Measurements from ENCODE around the gene STX19. TPM values are rescaled to one million over a fixed set of nuclear protein-coding genes. Genes with fewer than 3 reads are reported as not detected.

STX19 gene
- total RNA-seq, 2 experiments from 2014 or later, result not detected

DNA sequence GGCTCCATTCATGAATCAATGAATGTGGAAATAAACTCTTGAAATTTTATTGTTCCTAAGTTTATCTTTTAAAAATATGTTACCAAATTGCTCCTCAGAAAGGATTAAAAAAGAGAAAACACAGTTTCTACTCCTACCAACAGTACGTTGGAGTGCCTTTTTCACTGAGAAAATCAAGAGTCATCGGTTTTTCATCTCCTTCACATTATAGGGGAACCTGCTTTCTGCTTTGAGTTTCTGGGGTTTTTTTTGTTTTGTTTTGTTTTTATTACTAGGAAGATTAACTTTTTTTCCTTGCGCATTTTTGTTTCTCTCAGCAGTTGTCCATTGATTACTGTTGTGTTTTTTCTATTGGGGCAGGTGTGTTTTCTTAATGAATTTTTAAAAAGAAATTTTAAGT, 45.0 kb downstream of the STX19 start:
- Histone ChIP-seq H3K36me3 (ENCODE audit: insufficient read depth, low read length) (no peaks in the 10 kb centered on the region), H3K79me2 (ENCODE audit: insufficient read depth, low read depth, low read length) (peaks cover 33% of the 10 kb centered on the region; the same call in 1 of the 2 replicates), H3K4me1 (ENCODE audit: insufficient read depth, low read length, poor library complexity, severe bottlenecking) (peaks cover 6% of the 10 kb centered on the region), H3K9me2 (ENCODE audit: insufficient read depth, low read length) (no peaks in the 10 kb centered on the region), H3K4me2 (ENCODE audit: low read length) (no peak overlapping the region), H3K4me3 (ENCODE audit: low read depth, low read length, poor library complexity, severe bottlenecking) (no peak overlapping the region), H2AFZ (ENCODE audit: low read length) (no peak overlapping the region), H3K27ac (ENCODE audit: low read depth, low read length, poor library complexity, severe bottlenecking) (no peak overlapping the region), H3K9me3 (ENCODE audit: low read length) (no peaks in the 10 kb centered on the region), H4K20me1 (ENCODE audit: insufficient read depth, low read length) (no peaks in the 10 kb centered on the region)
- ChIA-PET POLR2A (no interaction called here), CTCF (ENCODE audit: unreplicated experiment) (no interaction called here)
- TF ChIP-seq, protein P1, sequence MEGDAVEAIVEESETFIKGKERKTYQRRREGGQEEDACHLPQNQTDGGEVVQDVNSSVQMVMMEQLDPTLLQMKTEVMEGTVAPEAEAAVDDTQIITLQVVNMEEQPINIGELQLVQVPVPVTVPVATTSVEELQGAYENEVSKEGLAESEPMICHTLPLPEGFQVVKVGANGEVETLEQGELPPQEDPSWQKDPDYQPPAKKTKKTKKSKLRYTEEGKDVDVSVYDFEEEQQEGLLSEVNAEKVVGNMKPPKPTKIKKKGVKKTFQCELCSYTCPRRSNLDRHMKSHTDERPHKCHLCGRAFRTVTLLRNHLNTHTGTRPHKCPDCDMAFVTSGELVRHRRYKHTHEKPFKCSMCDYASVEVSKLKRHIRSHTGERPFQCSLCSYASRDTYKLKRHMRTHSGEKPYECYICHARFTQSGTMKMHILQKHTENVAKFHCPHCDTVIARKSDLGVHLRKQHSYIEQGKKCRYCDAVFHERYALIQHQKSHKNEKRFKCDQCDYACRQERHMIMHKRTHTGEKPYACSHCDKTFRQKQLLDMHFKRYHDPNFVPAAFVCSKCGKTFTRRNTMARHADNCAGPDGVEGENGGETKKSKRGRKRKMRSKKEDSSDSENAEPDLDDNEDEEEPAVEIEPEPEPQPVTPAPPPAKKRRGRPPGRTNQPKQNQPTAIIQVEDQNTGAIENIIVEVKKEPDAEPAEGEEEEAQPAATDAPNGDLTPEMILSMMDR (conservative IDR thresholded peaks at IDR 0.05; ENCODE audit: low read length), result no peak
- TF ChIP-seq EZH2phosphoT487 (IDR thresholded peaks at IDR 0.05; ENCODE audit: borderline replicate concordance, low read depth, low read length), result no peak
- no TSS peak for BruUV-seq (replicated peaks)
- intact Hi-C loops (cut with micrococcal nuclease; ENCODE audit: unreplicated experiment), result no loop called here
- no peak for DNase-seq (ENCODE audit: low spot score)

DNA sequence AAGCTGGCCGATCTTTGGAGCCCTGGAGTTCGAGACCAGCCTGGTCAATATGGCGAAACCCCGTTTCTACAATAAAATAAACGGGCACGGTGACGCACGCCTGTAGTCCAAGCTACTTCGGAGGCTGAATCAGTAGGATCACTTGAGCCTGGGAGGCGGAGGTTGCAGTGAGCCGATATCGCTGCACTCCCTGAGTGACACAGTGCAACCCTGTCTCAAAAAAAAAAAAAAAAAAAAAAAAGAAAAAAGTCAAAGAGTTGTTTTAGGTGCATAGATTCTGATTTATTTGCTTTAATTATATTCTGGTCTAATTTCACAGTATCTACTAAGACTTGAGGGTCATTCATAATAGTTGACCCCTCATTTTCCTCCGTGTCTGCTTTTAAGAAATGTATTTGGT, 46.7 kb downstream of the STX19 start:
- no peak for TF ChIP-seq EZH2phosphoT487 (IDR thresholded peaks at IDR 0.05; ENCODE audit: borderline replicate concordance, low read depth, low read length)
- TF ChIP-seq, protein P1 (conservative IDR thresholded peaks at IDR 0.05; ENCODE audit: low read length), result no peak
- H3K4me2 ChIP-seq (ENCODE audit: low read length), result peak overlapping the region; percentile 77
- no peak overlapping the region for H2AFZ ChIP-seq (ENCODE audit: low read length)
- H3K4me1 ChIP-seq (ENCODE audit: insufficient read depth, low read length, poor library complexity, severe bottlenecking), result peaks cover 6% of the 10 kb centered on the region
- no peak overlapping the region for H3K4me3 ChIP-seq (ENCODE audit: low read depth, low read length, poor library complexity, severe bottlenecking)
- ChIA-PET POLR2A (interaction anchor here (0.6 to 2.4 kb wide), 4 partner anchors 9 to 151 kb away, joined by 3 to 7 read pairs (median 4); no protein-coding TSS in a partner anchor), CTCF (ENCODE audit: unreplicated experiment) (no interaction called here)
- DNase-seq (ENCODE audit: low spot score), result no peak
- no peaks in the 10 kb centered on the region for H4K20me1 ChIP-seq (ENCODE audit: insufficient read depth, low read length)
- H3K27ac ChIP-seq (ENCODE audit: low read depth, low read length, poor library complexity, severe bottlenecking), result no peak overlapping the region
- H3K9me2 ChIP-seq (ENCODE audit: insufficient read depth, low read length), result no peaks in the 10 kb centered on the region
- no TSS peak for BruUV-seq (replicated peaks)
- H3K9me3 ChIP-seq (ENCODE audit: low read length), result no peaks in the 10 kb centered on the region
- intact Hi-C loops (cut with micrococcal nuclease; ENCODE audit: unreplicated experiment), result loop anchor here (2.0 kb wide), 1 partner anchor 81 kb away; the partner anchor contains the start of genes DHFR2 and NSUN3
- no peaks in the 10 kb centered on the region for H3K36me3 ChIP-seq (ENCODE audit: insufficient read depth, low read length)
- peaks cover 33% of the 10 kb centered on the region; the same call in 1 of the 2 replicates for H3K79me2 ChIP-seq (ENCODE audit: insufficient read depth, low read depth, low read length)

DNA sequence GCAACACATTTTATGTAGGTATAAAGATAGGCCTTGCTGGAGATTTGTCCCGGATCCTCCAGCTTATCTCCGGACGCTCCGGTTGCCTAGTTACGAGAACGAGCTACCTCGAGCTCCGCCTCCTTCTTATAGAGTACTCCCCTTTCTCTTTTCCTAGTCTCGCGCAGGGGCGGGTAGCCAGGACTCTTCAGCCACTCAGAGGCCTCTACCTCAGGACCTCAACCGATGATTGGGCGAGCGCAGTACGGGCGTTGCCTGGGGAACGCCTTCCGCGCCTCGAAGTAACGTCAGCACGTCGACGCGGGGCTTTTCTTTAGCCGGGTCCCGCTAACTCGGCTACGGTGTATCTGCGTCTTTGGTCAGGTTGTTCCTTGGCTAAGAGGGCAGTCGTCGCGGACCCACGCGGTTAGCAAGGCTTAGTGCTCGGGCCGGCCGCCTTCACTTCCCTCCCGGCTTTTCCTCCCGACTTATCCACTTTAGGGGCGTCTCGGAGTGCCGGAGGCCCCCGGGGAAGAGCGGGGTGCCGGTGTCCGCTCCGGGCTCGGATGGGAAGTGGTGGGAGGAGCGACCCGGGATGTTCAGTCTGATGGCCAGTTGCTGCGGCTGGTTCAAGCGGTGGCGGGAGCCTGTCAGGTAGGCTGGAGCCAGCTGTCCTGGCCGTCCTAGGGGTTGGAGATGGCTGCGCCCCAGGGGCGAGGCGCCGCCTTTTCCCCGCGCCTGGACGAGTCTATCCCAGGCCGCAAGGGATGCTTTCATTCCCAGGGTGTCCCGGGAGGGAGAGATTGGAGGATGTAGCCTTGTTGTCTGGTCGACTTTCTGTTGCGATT, 48.3 kb downstream of the STX19 start, which contains the start of gene ARL13B:
ARL13B (plus strand) TSS at position 306 of the 827 bp plus-strand sequence; CDS start at position 575, 269 bp downstream.
- Histone ChIP-seq H3K79me2 (ENCODE audit: insufficient read depth, low read depth, low read length) (peaks cover 30% of the 10 kb centered on the region; the same call in 1 of the 2 replicates), H3K9me2 (ENCODE audit: insufficient read depth, low read length) (no peaks in the 10 kb centered on the region), H3K27ac (ENCODE audit: low read depth, low read length, poor library complexity, severe bottlenecking) (peak within 1 kb of the TSS; percentile 9), H4K20me1 (ENCODE audit: insufficient read depth, low read length) (no peaks in the 10 kb centered on the region), H3K4me2 (ENCODE audit: low read length) (peak within 1 kb of the TSS; percentile 77), H2AFZ (ENCODE audit: low read length) (peak within 1 kb of the TSS; percentile 87), H3K4me1 (ENCODE audit: insufficient read depth, low read length, poor library complexity, severe bottlenecking) (peaks cover 6% of the 10 kb centered on the region), H3K36me3 (ENCODE audit: insufficient read depth, low read length) (no peaks in the 10 kb centered on the region), H3K9me3 (ENCODE audit: low read length) (no peaks in the 10 kb centered on the region), H3K4me3 (ENCODE audit: low read depth, low read length, poor library complexity, severe bottlenecking) (peak within 1 kb of the TSS; percentile 85)
- no TSS peak for BruUV-seq (replicated peaks)
- DNase-seq (ENCODE audit: low spot score), result peak; percentile 97
- CTCF ChIA-PET (ENCODE audit: unreplicated experiment), result no interaction called here
- TF ChIP-seq, protein P1 (conservative IDR thresholded peaks at IDR 0.05; ENCODE audit: low read length), result no peak
- no peak for TF ChIP-seq EZH2phosphoT487 (IDR thresholded peaks at IDR 0.05; ENCODE audit: borderline replicate concordance, low read depth, low read length)
- POLR2A ChIA-PET, result interaction anchor here (1.0 to 2.4 kb wide), 7 partner anchors 9 to 89 kb away, joined by 3 to 10 read pairs (median 4); partner anchors contain the start of genes DHFR2 and NSUN3
- intact Hi-C loops (cut with micrococcal nuclease; ENCODE audit: unreplicated experiment), result loop anchor here (2.0 kb wide), 1 partner anchor 83 kb away; the partner anchor contains the start of genes DHFR2 and NSUN3

Data from OCI-LY7 (cell line).